Stomach (tissue), 9 donors: Measurements from ENCODE around the gene WRAP53. TPM values are rescaled to one million over a fixed set of nuclear protein-coding genes. Genes with fewer than 3 reads are reported as not detected.

Source experiments
- DNase-seq, 2 donors: peaks; one replicate each; pipeline versions ENCODE4 v3.0.0 to v3.0.0-alpha.2; 2013 to 2019
- H3K27ac ChIP-seq, 5 donors: fragments of 200-600 bp in 4 of 5; sonication (generic) in 4 of 5; one replicate each; pipeline ENCODE4 v1.5.1; 2013 to 2019; ENCODE audit warnings: mild to moderate bottlenecking in 1 of 5, moderate library complexity in 1 of 5
- H3K27me3 ChIP-seq, 3 donors: fragments of 200-600 bp; sonication (generic); one replicate each; pipeline ENCODE4 v1.5.1; 2017 to 2019; ENCODE audit warnings: mixed run types in 1 of 3
- H3K36me3 ChIP-seq, 4 donors: fragments of 200-600 bp; sonication (generic); 1 replicate in 3 of 4; 2 replicates in 1 of 4; pipeline ENCODE4 v1.5.1; 2016 to 2019
- H3K4me1 ChIP-seq, 4 donors: fragments of 200-600 bp; sonication (generic); one replicate each; pipeline ENCODE4 v1.5.1; 2016 to 2019
- H3K4me3 ChIP-seq, 4 donors: fragments of 200-600 bp; sonication (generic) in 3 of 4; one replicate each; pipeline ENCODE4 v1.5.1; 2016 to 2019; ENCODE audit warnings: mild to moderate bottlenecking in 1 of 4
- H3K9me3 ChIP-seq, 4 donors: fragments of 200-600 bp; sonication (generic); one replicate each; pipeline ENCODE4 v1.5.1; 2016 to 2019
- CTCF ChIP-seq, 7 experiments: fragments of 450-650 bp in 4 of 7; fragments of 200-600 bp in 3 of 7; sonication (generic) in 3 of 7; IDR thresholded peaks; one replicate each; pipeline ENCODE4 v1.5.1; 2016 to 2019; ENCODE audit warnings: antibody characterized with exemption in 7 of 7, control low read depth in 2 of 7, mild to moderate bottlenecking in 1 of 7
- EP300 ChIP-seq: sonication (generic); formaldehyde crosslinking; IDR thresholded peaks from one replicate; pipeline ENCODE4 v1.6.1; 2017; ENCODE audit warnings: antibody characterized with exemption
- POLR2A ChIP-seq, 4 donors: fragments of 450-650 bp; IDR thresholded peaks; one replicate each; pipeline ENCODE4 v1.6.1; 2016; ENCODE audit warnings: antibody characterized with exemption in 4 of 4, control low read depth in 2 of 4, mild to moderate bottlenecking in 1 of 4, moderate library complexity in 1 of 4
- POLR2AphosphoS5 ChIP-seq, 3 donors: sonication (generic); formaldehyde crosslinking; IDR thresholded peaks; one replicate each; pipeline ENCODE4 v1.6.1; 2016; ENCODE audit warnings: antibody characterized with exemption in 3 of 3
- WGBS, 5 donors: extraction: QIAGEN DNeasy Blood & Tissue Kit in 3 of 5; methylation state at CpG; one replicate each; pipeline versions ENCODE4 v1.1.5 to v1.1.7; 2013 to 2018; 5-methylcytosine and 5-hydroxymethylcytosine counted together
- intact Hi-C: fragments of 100-400 bp; cut with DNase I; formaldehyde crosslinking; loops from one replicate; pipeline ENCODE4 v1.15.1; 2023; ENCODE audit warnings: low total_unique reads
- polyA plus RNA-seq, 3 donors: library from polyadenylated mRNA; stranded (reverse); fragments of 200-250 nt; gene quantifications; one replicate each; pipeline ENCODE4 v1.2.3, GENCODE V29; 2013
- total RNA-seq, 5 donors: library from RNA; depleted of rRNA; stranded (reverse); fragments of >200 nt; gene quantifications; one replicate each; pipeline versions ENCODE4 v1.1.0 to v1.2.3, GENCODE V29; 2014 to 2016
- donor health status: healthy with polysubstance abuse.
- donor health status: Bipolar disorder and iron deficiency.
- donor health status: healthy.

WRAP53 gene
- total and polyA plus RNA-seq, 8 donors: 1.8 to 12.6 (median 3.8) TPM

GRCh38 chr17:7685533-7686221, 2.6 kb upstream of the WRAP53 start:
- Histone ChIP-seq H3K27ac (peak overlapping the region; percentile 83 to 98 (median 97)), H3K27me3 (no peaks in the 10 kb centered on the region), H3K36me3 (peaks cover 0 to 1% (median 0%) of the 10 kb centered on the region in 4 donors), H3K4me3 (peak overlapping the region; percentile 80 to 95 (median 86)), H3K9me3 (no peaks in the 10 kb centered on the region), H3K4me1 (peaks cover 22 to 52% (median 37%) of the 10 kb centered on the region in 4 donors)
- whole genome bisulfite sequencing, 5 donors: 2 to 5% (median 3%) methylated on average over 44 of the region's 44 CpGs
- DNase-seq: peak; percentile 93 to 98
- intact Hi-C loops: loop anchor here (10.0 kb wide), 1 partner anchor 51 kb away; the partner anchor contains the start of gene SHBG
- TF ChIP-seq POLR2A (IDR thresholded peaks at IDR 0.05) (peak in 1 of 4 donors; percentile 18), EP300 (peak; percentile 60), CTCF (IDR thresholded peaks at IDR 0.05) (no peak), POLR2AphosphoS5 (IDR thresholded peaks at IDR 0.05) (peak; percentile 85 to 93 (median 89))

- WGBS, 5 donors: 0 to 1% (median 1%) methylated on average over 30 of the region's 30 CpGs
- intact Hi-C loops: loop anchor here (10.0 kb wide), 1 partner anchor 52 kb away; the partner anchor contains the start of gene SHBG
- no peaks in the 10 kb centered on the region for H3K9me3 ChIP-seq
- TF ChIP-seq POLR2AphosphoS5 (IDR thresholded peaks at IDR 0.05) (peak; percentile 80 to 95 (median 89)), EP300 (no peak), POLR2A (IDR thresholded peaks at IDR 0.05) (peak in 2 of 4 donors; percentile 43 to 69), CTCF (IDR thresholded peaks at IDR 0.05) (no peak)
- peaks cover 0 to 9% (median under 1%) of the 10 kb centered on the region in 4 donors for H3K36me3 ChIP-seq
- no peaks in the 10 kb centered on the region for H3K27me3 ChIP-seq
- peak overlapping the region; percentile 80 to 95 (median 86) for H3K4me3 ChIP-seq
- peaks cover 22 to 52% (median 37%) of the 10 kb centered on the region in 4 donors for H3K4me1 ChIP-seq
- peak; percentile 76 to 93 for DNase-seq
- peak overlapping the region; percentile 83 to 98 (median 97) for H3K27ac ChIP-seq
Observed at GRCh38 chr17:7686222-7687071, 1.8 kb upstream of the WRAP53 start.

- Histone ChIP-seq H3K4me3 (peak within 1 kb of the TSS; percentile 80 to 95 (median 86)), H3K4me1 (peaks cover 22 to 52% (median 37%) of the 10 kb centered on the region in 4 donors), H3K27me3 (no peaks in the 10 kb centered on the region), H3K36me3 (peaks cover 0 to 18% (median 4%) of the 10 kb centered on the region in 4 donors), H3K9me3 (no peaks in the 10 kb centered on the region), H3K27ac (peak within 1 kb of the TSS; percentile 83 to 98 (median 97))
- TF ChIP-seq POLR2AphosphoS5 (IDR thresholded peaks at IDR 0.05) (peak; percentile 87 to 95 (median 90)), CTCF (IDR thresholded peaks at IDR 0.05) (no peak), POLR2A (IDR thresholded peaks at IDR 0.05) (peak in 2 of 4 donors; percentile 52 to 53)
- WGBS, 5 donors: 0 to 1% (median 0%) methylated on average over 25 to 30 of the region's 30 CpGs
- peak; percentile 90 to 97 for DNase-seq
- intact Hi-C loops: loop anchor here (10.0 kb wide), 1 partner anchor 52 kb away; the partner anchor contains the start of gene SHBG
Observed at GRCh38 chr17:7687072-7687907, 987 bp upstream of the WRAP53 start, which contains the start of gene TP53. Gene TP53 (minus strand): TSS chr17:7687490. CDS start chr17:7676594, 10,896 bp downstream.
